Gastrocnemius medialis (tissue), 4 donors: Measurements from ENCODE around the gene FAM162A.
"Not testable (repeated sequence)": the region's sequence is repeated elsewhere in the genome, so short reads cannot be mapped to it uniquely, and the experiment has no call there.

Experiments
- CTCF ChIP-seq, 5 experiments: fragments of 450-650 bp in 3 of 5; fragments of 200-600 bp in 2 of 5; sonication (generic) in 2 of 5; IDR thresholded peaks in 4 of 5; conservative IDR thresholded peaks in 1 of 5; 1 replicate in 4 of 5; 2 replicates in 1 of 5; pipeline ENCODE4 v1.5.1; 2016 to 2019; ENCODE audit warnings: antibody characterized with exemption in 5 of 5, mild to moderate bottlenecking in 3 of 5, moderate library complexity in 3 of 5
- POLR2A ChIP-seq, 2 donors: fragments of 450-650 bp; IDR thresholded peaks; one replicate each; pipeline ENCODE4 v1.6.1; 2017; ENCODE audit warnings: antibody characterized with exemption in 2 of 2, mild to moderate bottlenecking in 2 of 2, moderate library complexity in 2 of 2

- TF ChIP-seq CTCF (IDR thresholded peaks at IDR 0.05 in 4 of 5, conservative IDR thresholded peaks at IDR 0.05 in 1 of 5); POLR2A (IDR thresholded peaks at IDR 0.05): not testable (repeated sequence)
Observed at GRCh38 chr3:122365582-122366378, 18.2 kb upstream of the FAM162A start.
